ENCODE measurements around the gene MLX. TPM values are rescaled to one million over a fixed set of nuclear protein-coding genes. Genes with fewer than 3 reads are reported as not detected.

Gene MLX
- total and polyA plus RNA-seq, 10 of the 15 experiments (the other 5 are each of a cell fraction or from before 2014, with no cell fraction given), result 34.4 to 65.0 (median 44.4) TPM

- in situ Hi-C loops (cut with MboI), result loop anchor here (25.0 kb wide), 1 partner anchor 604 kb away; the partner anchor contains the start of gene TMEM106A
- Histone ChIP-seq H3K9me3 (replicated peaks; ENCODE audit: control insufficient read depth, insufficient read depth, low read length) (no peaks in the 10 kb centered on the region), H2AFZ (ENCODE audit: control insufficient read depth, low read depth, low read length) (peak overlapping the region; percentile 76), H3K9ac (ENCODE audit: control insufficient read depth, insufficient read depth, low read length) (peak overlapping the region; percentile 86), H3K36me3 (ENCODE audit: control insufficient read depth in 2 of 2, insufficient read depth in 2 of 2, low read length in 1 of 2) (peaks cover 3 to 12% of the 10 kb centered on the region in 2 experiments), H3K4me2 (ENCODE audit: control insufficient read depth, insufficient read depth) (peak overlapping the region; percentile 87), H3K79me2 (ENCODE audit: control insufficient read depth, insufficient read depth, low read length) (peaks cover 65% of the 10 kb centered on the region), H3K4me1 (ENCODE audit: control insufficient read depth, insufficient read depth, low read length) (no peaks in the 10 kb centered on the region; the same call in 1 of the 2 replicates), H3K27ac (ENCODE audit: control insufficient read depth, insufficient read depth) (peak overlapping the region; percentile 90), H4K20me1 (ENCODE audit: control insufficient read depth, insufficient read depth) (no peaks in the 10 kb centered on the region), H3K4me3 (peak overlapping the region; percentile 89), H3K27me3 (replicated peaks in 1 of 2; ENCODE audit: control insufficient read depth in 2 of 2, insufficient read depth in 2 of 2, low read length in 1 of 2) (no peaks in the 10 kb centered on the region)
- no peak for FAIRE-seq
- WGBS (ENCODE audit: insufficient coverage, insufficient replicate concordance, low lambda C conversion rate, missing lambda C conversion rate), result under 1% methylated on average over 29 of the region's 30 CpGs
- ATAC-seq, result peak; percentile 70
- intact Hi-C loops (cut with micrococcal nuclease; ENCODE audit: unreplicated experiment), result loop anchor here (1.0 to 2.0 kb wide), 2 partner anchors 30 to 69 kb away; no protein-coding TSS in a partner anchor
- SMC1A ChIA-PET (ENCODE audit: uncharacterized antibody, unreplicated experiment), result interaction anchor here (0.6 to 7.1 kb wide), 20 partner anchors 11 to 1420 kb away, joined by 3 to 96 read pairs (median 4); partner anchors contain the start of genes CCR10, PLEKHH3, PSMC3IP and RAMP2
- CTCF ChIA-PET, result interaction anchor here (0.6 to 3.5 kb wide), 13 partner anchors 11 to 216 kb away, joined by 3 to 49 read pairs (median 6); partner anchors contain the start of genes BECN1, CCR10, CNTNAP1 and NAGLU
- POLR2A ChIA-PET, result interaction anchor here (0.5 to 6.9 kb wide), 26 partner anchors 10 to 931 kb away, joined by 3 to 93 read pairs (median 4); partner anchors contain the start of genes CCR10, COASY, PLEKHH3 and PSMC3IP
- RAD21 ChIA-PET (ENCODE audit: unreplicated experiment), result interaction anchor here (0.6 to 6.8 kb wide), 14 partner anchors 9 to 155 kb away, joined by 3 to 57 read pairs (median 6); partner anchors contain the start of genes CCR10, PLEKHH3 and PSMC3IP
- no TSS peak for BruUV-seq (replicated peaks)
- no peak for DNase-seq (ENCODE audit: low read depth, low spot score)
- TF ChIP-seq MXI1 (IDR thresholded peaks at IDR 0.05; ENCODE audit: low read depth, low read length) (no peak), IRF4 (IDR thresholded peaks at IDR 0.05; ENCODE audit: low read depth, low read length) (no peak), ZBTB40 (IDR thresholded peaks at IDR 0.05; ENCODE audit: borderline replicate concordance) (no peak), NBN (IDR thresholded peaks at IDR 0.05) (0 out of 2 replicates have a peak, but pooled peaks have one; percentile 20), MLLT1 (IDR thresholded peaks at IDR 0.05) (peak; percentile 72), E4F1 (IDR thresholded peaks at IDR 0.05; ENCODE audit: borderline replicate concordance, partially characterized antibody) (no peak), IKZF2 (IDR thresholded peaks at IDR 0.05) (0 out of 4 replicates have a peak, but pooled peaks of 1 of the 2 experiments have one; percentile 24), RCOR1 (conservative IDR thresholded peaks at IDR 0.05; ENCODE audit: low read depth, low read length) (no peak), HDAC6 (IDR thresholded peaks at IDR 0.05; ENCODE audit: unreplicated experiment) (no peak), PAX8 (IDR thresholded peaks at IDR 0.05) (no peak), ZSCAN29 (IDR thresholded peaks at IDR 0.05) (no peak), EED (IDR thresholded peaks at IDR 0.05; ENCODE audit: low read depth) (0 out of 2 replicates have a peak, but pooled peaks have one; percentile 17), ATF7 (IDR thresholded peaks at IDR 0.05; ENCODE audit: low read depth) (no peak), WRNIP1 (IDR thresholded peaks at IDR 0.05; ENCODE audit: borderline replicate concordance, low read depth, low read length) (no peak)
Measured at GRCh38 chr17:42608305-42609181, 41.6 kb downstream of the MLX start.
